MM.1S (cell line): Measurements from ENCODE around the gene TRMT1L.

Experiments
- EZH2 ChIP-seq: fragments of 300-600 bp; sonication (generic); optimal IDR thresholded peaks from 2 replicates; pipeline ENCODE3; 2017; ENCODE audit warnings: low read depth, mild to moderate bottlenecking, antibody characterized with exemption, low read length, mixed read lengths
- TF ChIP-seq, protein P1 (sequence below): fragments of 300-600 bp; sonication (generic); IDR thresholded peaks from 2 replicates; pipeline ENCODE4 v1.5.1; 2016; ENCODE audit warnings: antibody characterized with exemption, low read length, mixed read lengths

DNA sequence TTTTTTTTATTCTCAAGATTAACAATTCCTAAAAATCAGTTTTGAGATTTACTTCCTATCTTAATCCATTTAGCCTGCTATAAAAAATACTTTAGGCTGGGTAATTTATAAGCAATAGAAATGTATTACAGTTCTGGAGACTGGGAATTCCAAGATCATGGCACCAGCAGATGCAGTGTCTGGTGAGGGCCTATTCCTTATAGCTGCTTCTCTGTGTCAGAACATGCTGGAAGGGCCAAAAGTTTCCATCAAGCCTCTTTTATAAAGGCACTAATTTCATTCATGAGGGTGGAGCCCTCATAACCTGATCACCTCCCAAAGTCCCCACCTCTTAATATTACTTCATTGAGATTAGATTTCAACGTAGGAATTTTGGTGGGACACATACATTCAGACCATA, 69.7 kb downstream of the TRMT1L start:
- TF ChIP-seq, protein P1, sequence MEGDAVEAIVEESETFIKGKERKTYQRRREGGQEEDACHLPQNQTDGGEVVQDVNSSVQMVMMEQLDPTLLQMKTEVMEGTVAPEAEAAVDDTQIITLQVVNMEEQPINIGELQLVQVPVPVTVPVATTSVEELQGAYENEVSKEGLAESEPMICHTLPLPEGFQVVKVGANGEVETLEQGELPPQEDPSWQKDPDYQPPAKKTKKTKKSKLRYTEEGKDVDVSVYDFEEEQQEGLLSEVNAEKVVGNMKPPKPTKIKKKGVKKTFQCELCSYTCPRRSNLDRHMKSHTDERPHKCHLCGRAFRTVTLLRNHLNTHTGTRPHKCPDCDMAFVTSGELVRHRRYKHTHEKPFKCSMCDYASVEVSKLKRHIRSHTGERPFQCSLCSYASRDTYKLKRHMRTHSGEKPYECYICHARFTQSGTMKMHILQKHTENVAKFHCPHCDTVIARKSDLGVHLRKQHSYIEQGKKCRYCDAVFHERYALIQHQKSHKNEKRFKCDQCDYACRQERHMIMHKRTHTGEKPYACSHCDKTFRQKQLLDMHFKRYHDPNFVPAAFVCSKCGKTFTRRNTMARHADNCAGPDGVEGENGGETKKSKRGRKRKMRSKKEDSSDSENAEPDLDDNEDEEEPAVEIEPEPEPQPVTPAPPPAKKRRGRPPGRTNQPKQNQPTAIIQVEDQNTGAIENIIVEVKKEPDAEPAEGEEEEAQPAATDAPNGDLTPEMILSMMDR, result no peak
- TF ChIP-seq EZH2, result no peak
